ENCODE data around the gene KRT2. TPM values are rescaled to one million over a fixed set of nuclear protein-coding genes. Genes with fewer than 3 reads are reported as not detected.

The KRT2 gene
- total RNA-seq, 2 donors from 2014 or later = not detected

DNA sequence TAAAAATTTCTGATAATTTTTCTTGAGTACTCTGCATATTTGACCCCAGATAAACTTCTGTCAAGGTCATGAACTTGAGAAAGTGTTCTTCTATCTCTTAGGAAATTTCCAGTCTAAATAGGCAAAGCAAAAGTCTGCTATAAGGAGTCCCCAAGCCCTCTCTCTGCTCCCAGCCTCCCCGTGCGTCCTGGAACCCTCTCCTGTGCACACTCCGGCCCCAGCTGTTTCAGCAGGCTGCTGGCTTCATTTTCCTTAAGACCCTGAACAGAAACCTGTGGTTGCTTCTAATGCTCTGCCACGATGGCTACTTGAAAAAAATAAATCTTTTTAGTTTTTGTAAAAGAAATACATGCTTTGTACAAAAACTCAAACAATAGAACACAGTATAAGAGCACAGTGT, 14.7 kb downstream of the KRT2 start:
- no peaks in the 10 kb centered on the region for H3K4me1 ChIP-seq
- WGBS, 2 donors = 62 to 73% methylated on average over 4 of the region's 4 CpGs
- ATAC-seq = no peak

DNA sequence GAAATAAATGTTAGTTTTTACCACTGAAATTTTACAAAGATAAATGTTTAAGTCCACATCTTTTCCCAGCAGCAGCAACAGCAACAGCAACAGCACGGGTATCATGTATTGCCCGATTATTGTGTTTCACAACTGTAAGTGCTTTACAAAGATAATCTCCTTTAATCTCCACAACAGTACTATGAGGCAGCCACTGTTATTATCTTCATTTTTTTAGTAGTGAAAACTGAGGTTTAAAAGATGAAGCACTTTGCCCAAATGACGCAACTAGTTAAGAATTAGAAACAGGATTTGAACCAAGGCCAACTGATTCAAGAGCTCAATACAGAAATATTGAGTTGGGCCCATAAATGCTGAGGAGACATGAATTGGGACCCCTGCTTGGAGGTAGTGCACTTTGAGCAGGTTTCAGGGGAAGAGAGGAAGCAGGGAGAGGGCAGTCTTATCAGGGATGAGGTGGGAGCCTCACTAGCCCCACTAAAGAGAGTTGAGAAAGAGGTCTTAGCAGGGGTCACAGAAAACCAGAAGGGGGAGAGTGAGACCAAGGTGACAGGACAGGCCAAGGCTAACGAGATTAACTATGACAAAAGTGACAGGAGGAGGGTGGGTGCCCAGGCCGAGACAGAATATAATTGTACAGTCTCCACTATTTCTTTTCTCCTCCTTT, 15.3 kb downstream of the KRT2 start:
- no peak for DNase-seq
- no peaks in the 10 kb centered on the region for H3K9me3 ChIP-seq
- ATAC-seq = no peak
- no peaks in the 10 kb centered on the region for H3K36me3 ChIP-seq (replicated peaks in 1 of 2; ENCODE audit: insufficient read depth in 1 of 2, low read depth in 2 of 2)
- no peak overlapping the region for H3K27ac ChIP-seq
- no peak for TF ChIP-seq POLR2A (IDR thresholded peaks at IDR 0.05)
- TF ChIP-seq, protein P1, sequence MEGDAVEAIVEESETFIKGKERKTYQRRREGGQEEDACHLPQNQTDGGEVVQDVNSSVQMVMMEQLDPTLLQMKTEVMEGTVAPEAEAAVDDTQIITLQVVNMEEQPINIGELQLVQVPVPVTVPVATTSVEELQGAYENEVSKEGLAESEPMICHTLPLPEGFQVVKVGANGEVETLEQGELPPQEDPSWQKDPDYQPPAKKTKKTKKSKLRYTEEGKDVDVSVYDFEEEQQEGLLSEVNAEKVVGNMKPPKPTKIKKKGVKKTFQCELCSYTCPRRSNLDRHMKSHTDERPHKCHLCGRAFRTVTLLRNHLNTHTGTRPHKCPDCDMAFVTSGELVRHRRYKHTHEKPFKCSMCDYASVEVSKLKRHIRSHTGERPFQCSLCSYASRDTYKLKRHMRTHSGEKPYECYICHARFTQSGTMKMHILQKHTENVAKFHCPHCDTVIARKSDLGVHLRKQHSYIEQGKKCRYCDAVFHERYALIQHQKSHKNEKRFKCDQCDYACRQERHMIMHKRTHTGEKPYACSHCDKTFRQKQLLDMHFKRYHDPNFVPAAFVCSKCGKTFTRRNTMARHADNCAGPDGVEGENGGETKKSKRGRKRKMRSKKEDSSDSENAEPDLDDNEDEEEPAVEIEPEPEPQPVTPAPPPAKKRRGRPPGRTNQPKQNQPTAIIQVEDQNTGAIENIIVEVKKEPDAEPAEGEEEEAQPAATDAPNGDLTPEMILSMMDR (IDR thresholded peaks at IDR 0.05) = no peak
- intact Hi-C loops (cut with DNase I) = no loop called here
- H3K4me3 ChIP-seq = no peak overlapping the region
- H3K4me1 ChIP-seq = no peaks in the 10 kb centered on the region
- 55 to 71% methylated on average over 5 of the region's 5 CpGs for WGBS, 2 donors
- H3K27me3 ChIP-seq = no peaks in the 10 kb centered on the region

More for the DNA sequence above, 14.7 kb downstream of the KRT2 start:
- Histone ChIP-seq H3K4me3 (no peak overlapping the region), H3K9me3 (no peaks in the 10 kb centered on the region), H3K27ac (no peak overlapping the region), H3K36me3 (replicated peaks in 1 of 2; ENCODE audit: insufficient read depth in 1 of 2, low read depth in 2 of 2) (no peaks in the 10 kb centered on the region), H3K27me3 (no peaks in the 10 kb centered on the region)
- no peak for DNase-seq
- intact Hi-C loops (cut with DNase I) = no loop called here
- TF ChIP-seq, protein P1 (IDR thresholded peaks at IDR 0.05) = no peak
- TF ChIP-seq POLR2A (IDR thresholded peaks at IDR 0.05) = no peak

DNA sequence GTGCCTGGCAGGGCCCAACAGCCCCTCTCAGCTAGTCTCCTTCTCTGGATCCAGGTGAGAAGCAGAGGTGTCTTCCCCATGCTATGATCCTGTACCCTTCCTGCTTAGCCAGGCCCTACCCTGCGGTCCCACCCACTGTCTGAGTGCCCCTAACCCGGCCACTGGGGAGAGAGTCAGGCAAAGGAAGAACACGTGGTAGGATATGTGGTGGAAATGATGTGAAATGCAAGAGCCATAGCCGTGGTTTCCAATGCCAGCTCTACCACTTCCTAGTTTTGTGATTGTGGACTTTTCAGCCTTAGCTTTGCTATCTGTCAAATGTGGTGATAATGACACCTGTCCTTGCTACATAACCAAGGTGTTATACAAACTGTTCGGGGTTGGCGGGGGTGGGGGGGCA, 15.8 kb downstream of the KRT2 start:
- DNase-seq = no peak
- no peak for TF ChIP-seq POLR2A (IDR thresholded peaks at IDR 0.05)
- TF ChIP-seq, protein P1 (IDR thresholded peaks at IDR 0.05) = no peak
- Histone ChIP-seq H3K4me1 (no peaks in the 10 kb centered on the region), H3K27ac (no peak overlapping the region), H3K36me3 (replicated peaks in 1 of 2; ENCODE audit: insufficient read depth in 1 of 2, low read depth in 2 of 2) (no peaks in the 10 kb centered on the region), H3K27me3 (no peaks in the 10 kb centered on the region), H3K9me3 (no peaks in the 10 kb centered on the region), H3K4me3 (no peak overlapping the region)
- intact Hi-C loops (cut with DNase I) = no loop called here
- 57 to 71% methylated on average over 6 of the region's 6 CpGs for WGBS, 2 donors
- ATAC-seq = no peak

DNA sequence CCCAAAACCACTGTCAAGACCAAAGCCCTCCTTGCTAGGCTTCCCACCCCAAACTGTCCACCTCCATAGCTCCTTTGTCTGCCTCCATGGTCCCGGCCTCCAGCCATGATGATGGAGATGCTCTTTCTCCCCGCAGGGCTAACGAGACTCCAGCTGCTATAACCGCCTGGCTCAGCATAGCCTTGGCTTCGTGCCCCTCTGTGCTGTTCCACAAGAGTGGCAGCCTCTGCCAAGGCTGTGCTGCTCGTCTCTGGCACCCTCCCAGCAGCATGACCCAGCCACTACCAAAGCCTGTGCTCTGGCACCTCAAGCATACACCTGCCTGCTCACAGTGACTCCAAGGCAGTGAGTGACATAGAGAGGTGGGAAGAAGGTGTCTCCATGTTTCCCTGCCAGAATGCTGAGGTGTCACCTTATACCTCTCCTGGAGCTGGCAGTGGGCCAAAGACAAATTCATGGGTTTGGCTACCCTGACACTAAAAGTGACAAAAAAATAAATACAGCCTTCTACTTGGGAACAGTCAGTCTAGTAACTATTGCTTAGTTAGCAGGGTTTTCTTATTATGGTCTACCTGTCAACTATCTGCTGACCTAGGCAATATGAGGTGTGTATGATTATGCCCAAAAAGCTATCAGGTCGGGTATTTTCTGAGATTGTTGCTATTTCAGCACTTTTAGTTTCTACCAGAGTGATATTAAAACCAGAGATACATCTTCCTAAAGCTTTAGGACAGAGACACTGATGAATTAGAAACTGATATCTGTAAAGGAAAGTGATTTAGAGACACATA, 17.6 kb downstream of the KRT2 start:
- no peak overlapping the region for H3K4me3 ChIP-seq
- no peaks in the 10 kb centered on the region for H3K36me3 ChIP-seq (replicated peaks in 1 of 2; ENCODE audit: insufficient read depth in 1 of 2, low read depth in 2 of 2)
- peak; percentile 64 for ATAC-seq
- no peaks in the 10 kb centered on the region for H3K4me1 ChIP-seq
- H3K27me3 ChIP-seq = no peaks in the 10 kb centered on the region
- no peak for TF ChIP-seq POLR2A (IDR thresholded peaks at IDR 0.05)
- TF ChIP-seq, protein P1 (IDR thresholded peaks at IDR 0.05) = no peak
- no peaks in the 10 kb centered on the region for H3K9me3 ChIP-seq
- intact Hi-C loops (cut with DNase I) = no loop called here
- peak; percentile 44 to 87 (median 74) for DNase-seq
- no peak overlapping the region for H3K27ac ChIP-seq
- 23% methylated on average over 6 to 7 of the region's 7 CpGs for WGBS, 2 donors

Measured in body of pancreas (tissue), 4 donors.